ENCODE data around the gene MLEC.

DNA sequence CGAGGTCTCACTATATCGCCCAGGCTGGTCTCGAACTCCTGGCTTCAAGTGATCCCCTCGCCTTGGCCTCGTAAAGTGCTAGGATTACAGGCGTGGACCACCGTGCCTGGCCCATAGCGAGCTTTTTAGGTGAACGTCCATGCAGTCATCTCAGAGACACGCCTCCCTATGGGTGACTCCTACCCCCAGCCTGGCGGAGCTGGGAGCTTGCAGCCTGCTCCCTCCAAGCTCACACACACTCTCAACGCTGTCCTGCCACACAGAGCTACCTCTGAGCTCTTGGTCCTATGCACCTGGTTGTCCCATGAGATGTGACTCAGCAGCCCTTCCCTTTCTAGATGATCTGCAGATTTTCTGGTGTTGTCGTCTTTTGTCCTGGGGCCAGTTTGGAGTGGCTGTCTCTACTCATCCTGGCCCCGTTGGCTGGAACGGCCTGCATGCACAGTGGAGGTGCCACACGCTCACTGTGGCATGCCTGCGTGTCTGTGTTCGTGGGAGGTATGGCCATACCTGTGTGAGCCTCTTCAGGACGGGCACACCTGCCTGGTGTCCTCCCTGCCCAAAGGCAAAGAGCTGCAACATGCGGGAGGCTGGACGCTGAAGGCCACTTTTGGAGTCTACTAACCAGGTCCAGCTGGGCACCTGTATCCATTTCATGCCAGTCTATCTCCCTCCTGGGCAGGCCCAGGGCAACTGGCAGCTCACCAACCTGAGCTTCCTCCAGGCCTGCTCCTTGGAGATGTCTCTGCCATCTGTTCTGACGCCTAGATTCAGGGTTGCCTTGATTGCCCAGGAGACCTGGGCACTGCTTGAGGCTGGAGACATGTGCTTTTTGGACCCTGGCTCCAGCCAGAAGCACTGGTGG, 28.4 kb upstream of the MLEC start:
- TF ChIP-seq POLR2A (IDR thresholded peaks at IDR 0.05) = no peak
- TF ChIP-seq, protein P1, sequence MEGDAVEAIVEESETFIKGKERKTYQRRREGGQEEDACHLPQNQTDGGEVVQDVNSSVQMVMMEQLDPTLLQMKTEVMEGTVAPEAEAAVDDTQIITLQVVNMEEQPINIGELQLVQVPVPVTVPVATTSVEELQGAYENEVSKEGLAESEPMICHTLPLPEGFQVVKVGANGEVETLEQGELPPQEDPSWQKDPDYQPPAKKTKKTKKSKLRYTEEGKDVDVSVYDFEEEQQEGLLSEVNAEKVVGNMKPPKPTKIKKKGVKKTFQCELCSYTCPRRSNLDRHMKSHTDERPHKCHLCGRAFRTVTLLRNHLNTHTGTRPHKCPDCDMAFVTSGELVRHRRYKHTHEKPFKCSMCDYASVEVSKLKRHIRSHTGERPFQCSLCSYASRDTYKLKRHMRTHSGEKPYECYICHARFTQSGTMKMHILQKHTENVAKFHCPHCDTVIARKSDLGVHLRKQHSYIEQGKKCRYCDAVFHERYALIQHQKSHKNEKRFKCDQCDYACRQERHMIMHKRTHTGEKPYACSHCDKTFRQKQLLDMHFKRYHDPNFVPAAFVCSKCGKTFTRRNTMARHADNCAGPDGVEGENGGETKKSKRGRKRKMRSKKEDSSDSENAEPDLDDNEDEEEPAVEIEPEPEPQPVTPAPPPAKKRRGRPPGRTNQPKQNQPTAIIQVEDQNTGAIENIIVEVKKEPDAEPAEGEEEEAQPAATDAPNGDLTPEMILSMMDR (IDR thresholded peaks at IDR 0.05) = no peak
